Adrenal gland (tissue), 12 donors: ENCODE measurements around the gene ABHD3. TPM values are rescaled to one million over a fixed set of nuclear protein-coding genes. Genes with fewer than 3 reads are reported as not detected.
"Not testable (repeated sequence)": the region's sequence is repeated elsewhere in the genome, so short reads cannot be mapped to it uniquely, and the experiment has no call there.

Experiments
- DNase-seq, 7 donors: peaks; one replicate each; pipeline ENCODE4 v3.0.0-alpha.2; 2019 to 2020
- H3K27ac ChIP-seq, 5 donors: fragments of 200-600 bp; sonication (generic) in 4 of 5; 1 replicate in 3 of 5; 2 replicates in 2 of 5; pipeline versions ENCODE4 v1.5.1 to v1.8.0; 2016 to 2020; ENCODE audit warnings: mild to moderate bottlenecking in 1 of 5
- H3K27me3 ChIP-seq: fragments of 200-600 bp; 2 replicates; pipeline ENCODE4 v1.8.0; 2021
- H3K36me3 ChIP-seq, 2 donors: fragments of 200-600 bp; replicated peaks in 1 of 2; 1 replicate in 1 of 2; 2 replicates in 1 of 2; pipeline versions ENCODE4 v1.5.1 to v1.8.0; 2018 to 2022
- H3K4me1 ChIP-seq, 2 donors: fragments of 200-600 bp; replicated peaks in 1 of 2; 1 replicate in 1 of 2; 2 replicates in 1 of 2; pipeline versions ENCODE4 v1.5.1 to v1.8.0; 2018 to 2021
- H3K4me3 ChIP-seq, 4 donors: fragments of 200-600 bp; sonication (generic) in 3 of 4; one replicate each; pipeline ENCODE4 v1.5.1; 2016 to 2018
- H3K9me3 ChIP-seq, 3 donors: fragments of 200-600 bp; sonication (generic) in 1 of 3; replicated peaks in 1 of 3; 1 replicate in 2 of 3; 2 replicates in 1 of 3; pipeline versions ENCODE4 v1.5.1 to v1.8.0; 2016 to 2021
- POLR2A ChIP-seq, 2 donors: fragments of 450-650 bp; IDR thresholded peaks; one replicate each; pipeline ENCODE4 v1.6.1; 2017; ENCODE audit warnings: antibody characterized with exemption in 2 of 2, mild to moderate bottlenecking in 2 of 2, moderate library complexity in 1 of 2
- WGBS, 4 donors: extraction: QIAGEN DNeasy Blood & Tissue Kit in 2 of 4; methylation state at CpG; one replicate each; pipeline versions ENCODE4 v1.1.5 to v1.1.7; 2013 to 2017; 5-methylcytosine and 5-hydroxymethylcytosine counted together
- intact Hi-C, 2 donors: fragments of 100-400 bp; cut with DNase I; formaldehyde crosslinking; loops; one replicate each; pipeline versions ENCODE4 v1.14.1 to v1.15.0; 2022 to 2023
- polyA plus RNA-seq, 3 donors: library from polyadenylated mRNA; stranded (reverse); fragments of 200-250 nt in 2 of 3; fragments of 350-450 nt in 1 of 3; fragmentation: Illumina TruSeq in 1 of 3; extraction: RNeasy Lipid Tissue Mini Kit (QIAGEN cat#74804) in 1 of 3; gene quantifications; one replicate each; pipeline ENCODE4 v1.2.3, GENCODE V29; 2013 to 2014
- total RNA-seq, 9 donors: library from RNA; depleted of rRNA in 4 of 9; stranded (reverse); fragments of >200 nt in 4 of 9; fragments of 120-200 nt in 1 of 9; fragmentation: NEBNext Ultra II Directional in 1 of 9; extraction: Animal tissue kit (Norgen Biotek cat#: 25700) in 1 of 9; gene quantifications; one replicate each; pipeline versions ENCODE4 v1.1.0 to v1.2.4, GENCODE V29; 2013 to 2023
- TF ChIP-seq, protein P1 (sequence below), 6 experiments: fragments of 450-650 bp in 4 of 6; fragments of 200-600 bp in 2 of 6; sonication (generic) in 1 of 6; IDR thresholded peaks; 1 replicate in 5 of 6; 2 replicates in 1 of 6; pipeline versions ENCODE4 v1.5.1 to v1.8.0; 2016 to 2021; ENCODE audit warnings: antibody characterized with exemption in 6 of 6, mild to moderate bottlenecking in 2 of 6, moderate library complexity in 1 of 6
- donor health status: healthy with polysubstance abuse.
- donor health status: Bipolar disorder and iron deficiency.
- donor health status: DM: yes; HTN: yes; CAD: no.
- donor health status: DM: no; HTN: no; CAD: no.
- donor health status: DM: no; HTN: no; CAD: no.
- donor health status: DM: yes; HTN: yes; CAD: no.

Gene ABHD3
- total and polyA plus RNA-seq, 12 donors, result 2.6 to 25.2 (median 10.4) TPM

GRCh38 chr18:21634588-21635199 lies 69.9 kb downstream of the ABHD3 start:
- no peak overlapping the region for H3K4me3 ChIP-seq
- no peaks in the 10 kb centered on the region for H3K27me3 ChIP-seq
- WGBS, 4 donors, result 89 to 94% (median 91%) methylated on average over 4 of the region's 4 CpGs
- intact Hi-C loops, result no loop called here
- no peaks in the 10 kb centered on the region for H3K4me1 ChIP-seq
- H3K36me3 ChIP-seq, result peaks cover 0 to 21% of the 10 kb centered on the region in 2 donors
- DNase-seq, result no peak
- no peak overlapping the region for H3K27ac ChIP-seq
- no peak for TF ChIP-seq POLR2A (IDR thresholded peaks at IDR 0.05)
- TF ChIP-seq, protein P1, sequence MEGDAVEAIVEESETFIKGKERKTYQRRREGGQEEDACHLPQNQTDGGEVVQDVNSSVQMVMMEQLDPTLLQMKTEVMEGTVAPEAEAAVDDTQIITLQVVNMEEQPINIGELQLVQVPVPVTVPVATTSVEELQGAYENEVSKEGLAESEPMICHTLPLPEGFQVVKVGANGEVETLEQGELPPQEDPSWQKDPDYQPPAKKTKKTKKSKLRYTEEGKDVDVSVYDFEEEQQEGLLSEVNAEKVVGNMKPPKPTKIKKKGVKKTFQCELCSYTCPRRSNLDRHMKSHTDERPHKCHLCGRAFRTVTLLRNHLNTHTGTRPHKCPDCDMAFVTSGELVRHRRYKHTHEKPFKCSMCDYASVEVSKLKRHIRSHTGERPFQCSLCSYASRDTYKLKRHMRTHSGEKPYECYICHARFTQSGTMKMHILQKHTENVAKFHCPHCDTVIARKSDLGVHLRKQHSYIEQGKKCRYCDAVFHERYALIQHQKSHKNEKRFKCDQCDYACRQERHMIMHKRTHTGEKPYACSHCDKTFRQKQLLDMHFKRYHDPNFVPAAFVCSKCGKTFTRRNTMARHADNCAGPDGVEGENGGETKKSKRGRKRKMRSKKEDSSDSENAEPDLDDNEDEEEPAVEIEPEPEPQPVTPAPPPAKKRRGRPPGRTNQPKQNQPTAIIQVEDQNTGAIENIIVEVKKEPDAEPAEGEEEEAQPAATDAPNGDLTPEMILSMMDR (IDR thresholded peaks at IDR 0.05), result no peak
- no peaks in the 10 kb centered on the region for H3K9me3 ChIP-seq

DNA sequence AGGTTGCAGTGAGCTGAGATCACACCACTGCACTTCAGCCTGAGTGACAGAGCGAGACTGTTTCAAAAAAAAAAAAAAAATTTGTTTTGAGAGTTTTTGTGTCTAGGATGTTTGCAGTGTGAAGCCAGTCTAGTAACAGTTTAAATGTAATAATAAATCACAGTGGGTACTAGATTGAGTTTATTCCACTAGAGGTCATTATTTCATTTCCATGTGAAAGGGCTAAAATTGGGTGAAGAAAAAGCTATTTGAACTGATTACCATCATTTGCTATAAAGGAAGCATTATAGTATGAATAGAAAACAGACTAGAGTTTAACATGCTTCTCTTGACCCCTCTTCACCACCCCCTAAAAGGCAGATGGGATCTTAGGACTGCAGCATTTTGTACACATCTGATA lies 72.2 kb downstream of the ABHD3 start:
- Histone ChIP-seq H3K9me3 (no peaks in the 10 kb centered on the region), H3K27me3 (no peaks in the 10 kb centered on the region), H3K27ac (no peak overlapping the region), H3K4me3 (no peak overlapping the region), H3K4me1 (no peaks in the 10 kb centered on the region), H3K36me3 (peaks cover 0 to 33% of the 10 kb centered on the region in 2 donors)
- TF ChIP-seq, protein P1 (IDR thresholded peaks at IDR 0.05), result no peak
- DNase-seq, result no peak
- intact Hi-C loops, result no loop called here
- WGBS, 4 donors, result 100% methylated on average over 1 of the region's 1 CpG

DNA sequence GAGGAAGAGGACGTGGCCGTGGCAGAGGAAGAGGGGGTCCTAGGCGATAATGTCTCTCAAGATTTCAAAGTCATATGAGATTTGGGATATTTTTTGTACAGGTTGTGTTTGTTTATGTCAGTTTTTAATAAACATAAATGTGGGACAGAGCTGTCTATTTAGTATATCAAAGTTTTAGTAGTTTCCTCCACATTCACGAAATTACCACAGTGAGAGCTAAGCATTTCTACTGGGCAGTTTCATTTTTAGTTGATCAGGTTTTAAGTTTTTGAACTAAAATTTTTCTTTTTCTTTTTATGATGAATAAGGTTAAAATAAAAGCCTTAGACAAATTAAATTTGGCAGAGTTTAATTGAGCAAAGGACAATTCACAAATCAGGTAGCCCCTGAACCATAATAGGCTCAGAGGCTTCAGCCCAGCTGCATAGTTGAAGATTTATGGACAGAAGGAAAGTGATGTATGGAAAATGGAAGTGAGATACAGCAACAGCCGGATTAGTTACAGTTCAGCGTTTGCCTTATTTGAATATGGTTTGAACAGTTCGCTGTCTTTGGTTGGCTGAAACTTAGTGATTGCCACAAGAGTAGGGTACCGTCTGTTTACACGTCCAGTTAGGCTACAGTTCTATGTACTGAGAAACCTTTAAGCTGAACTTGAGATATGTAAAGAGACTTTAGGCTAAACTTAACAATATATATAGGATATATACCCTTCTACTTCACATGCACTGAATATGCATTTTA lies 75.3 kb downstream of the ABHD3 start:
- no peaks in the 10 kb centered on the region for H3K4me1 ChIP-seq
- intact Hi-C loops, result no loop called here
- H3K27ac ChIP-seq, result no peak overlapping the region
- H3K36me3 ChIP-seq, result peaks cover 0 to 58% of the 10 kb centered on the region in 2 donors
- DNase-seq, result no peak
- H3K27me3 ChIP-seq, result no peaks in the 10 kb centered on the region
- 85 to 90% (median 88%) methylated on average over 9 of the region's 9 CpGs for WGBS, 4 donors
- H3K9me3 ChIP-seq, result no peaks in the 10 kb centered on the region
- TF ChIP-seq, protein P1 (IDR thresholded peaks at IDR 0.05), result no peak
- TF ChIP-seq POLR2A (IDR thresholded peaks at IDR 0.05), result no peak
- H3K4me3 ChIP-seq, result no peak overlapping the region

GRCh38 chr18:21621640-21622039 lies 82.9 kb downstream of the ABHD3 start:
- H3K4me1 ChIP-seq, DNase-seq, intact Hi-C loops, H3K4me3 ChIP-seq, H3K27me3 ChIP-seq, H3K9me3 ChIP-seq, H3K27ac ChIP-seq: not testable (repeated sequence)
- H3K36me3 ChIP-seq, result peaks cover 0 to 39% of the 10 kb centered on the region in 2 donors
- 92 to 96% (median 94%) methylated on average over 9 of the region's 9 CpGs for WGBS, 4 donors
